HEK293T (cell line): ENCODE measurements around the gene RRP8.

ENCODE experiments used
- CTCF ChIA-PET: fragments of 350-600 bp; formaldehyde crosslinking; extraction: SDS; loops from one replicate; lab custom pipeline; 2021; ENCODE audit warnings: antibody characterized with exemption, inconsistent platforms; lab: Yijun Ruan, JAX
- POLR2A ChIA-PET: fragments of 350-600 bp; formaldehyde crosslinking; extraction: SDS; loops from one replicate; lab custom pipeline; 2020; ENCODE audit warnings: antibody characterized with exemption, inconsistent platforms; lab: Yijun Ruan, JAX
- DNase-seq: peaks from one replicate; pipeline ENCODE4 v3.0.0; 2012; ENCODE audit warnings: mixed read lengths; ENCODE audit errors: extremely low spot score
- ARNT ChIP-seq: fragments of 450-650 bp; IDR thresholded peaks from 2 replicates; pipeline ENCODE4 v1.6.1; 2017; ENCODE audit warnings: mild to moderate bottlenecking
- BHLHE40 ChIP-seq: fragments of 450-650 bp; IDR thresholded peaks from 2 replicates; pipeline ENCODE4 v1.6.1; 2016; ENCODE audit warnings: mild to moderate bottlenecking, moderate library complexity, borderline replicate concordance
- CTBP1 ChIP-seq: fragments of 450-650 bp; IDR thresholded peaks from 2 replicates; pipeline ENCODE4 v1.6.1; 2016; ENCODE audit warnings: borderline replicate concordance
- ELF4 ChIP-seq: fragments of 450-650 bp; IDR thresholded peaks from 2 replicates; pipeline ENCODE4 v1.6.1; 2017; ENCODE audit warnings: antibody characterized with exemption
- FOXA1 ChIP-seq: fragments of 450-650 bp; IDR thresholded peaks from 2 replicates; pipeline ENCODE4 v1.6.1; 2016; ENCODE audit warnings: mild to moderate bottlenecking
- FOXK2 ChIP-seq: fragments of 450-650 bp; IDR thresholded peaks from 2 replicates; pipeline ENCODE4 v1.6.1; 2016; ENCODE audit warnings: mild to moderate bottlenecking
- FOXM1 ChIP-seq: fragments of 450-650 bp; IDR thresholded peaks from 2 replicates; pipeline ENCODE4 v1.6.1; 2017; ENCODE audit warnings: mild to moderate bottlenecking, borderline replicate concordance
- HDGF ChIP-seq: fragments of 450-650 bp; IDR thresholded peaks from 2 replicates; pipeline ENCODE4 v1.6.1; 2017; ENCODE audit warnings: antibody characterized with exemption, borderline replicate concordance
- L3MBTL2 ChIP-seq: fragments of 450-650 bp; conservative IDR thresholded peaks from 2 replicates; pipeline ENCODE4 v1.6.1; 2016; ENCODE audit warnings: mild to moderate bottlenecking
- LEF1 ChIP-seq: fragments of 450-650 bp; IDR thresholded peaks from 2 replicates; pipeline ENCODE4 v1.6.1; 2017; ENCODE audit warnings: mild to moderate bottlenecking, borderline replicate concordance
- NFRKB ChIP-seq: fragments of 450-650 bp; IDR thresholded peaks from 2 replicates; pipeline ENCODE4 v1.6.1; 2016; ENCODE audit warnings: mild to moderate bottlenecking, moderate library complexity
- SP1 ChIP-seq: fragments of 450-650 bp; IDR thresholded peaks from 2 replicates; pipeline ENCODE4 v1.6.1; 2017
- SUZ12 ChIP-seq: fragments of 450-650 bp; IDR thresholded peaks from 2 replicates; pipeline ENCODE4 v1.6.1; 2016; ENCODE audit warnings: mild to moderate bottlenecking
- TARDBP ChIP-seq: fragments of 450-650 bp; IDR thresholded peaks from 2 replicates; pipeline ENCODE4 v1.6.1; 2016
- ZNF384 ChIP-seq: fragments of 450-650 bp; IDR thresholded peaks from 2 replicates; pipeline ENCODE4 v1.6.1; 2016
- TF ChIP-seq, protein P1 (sequence below): fragments of 450-650 bp; IDR thresholded peaks from 2 replicates; pipeline ENCODE4 v1.6.1; 2016

The RRP8 gene

DNA sequence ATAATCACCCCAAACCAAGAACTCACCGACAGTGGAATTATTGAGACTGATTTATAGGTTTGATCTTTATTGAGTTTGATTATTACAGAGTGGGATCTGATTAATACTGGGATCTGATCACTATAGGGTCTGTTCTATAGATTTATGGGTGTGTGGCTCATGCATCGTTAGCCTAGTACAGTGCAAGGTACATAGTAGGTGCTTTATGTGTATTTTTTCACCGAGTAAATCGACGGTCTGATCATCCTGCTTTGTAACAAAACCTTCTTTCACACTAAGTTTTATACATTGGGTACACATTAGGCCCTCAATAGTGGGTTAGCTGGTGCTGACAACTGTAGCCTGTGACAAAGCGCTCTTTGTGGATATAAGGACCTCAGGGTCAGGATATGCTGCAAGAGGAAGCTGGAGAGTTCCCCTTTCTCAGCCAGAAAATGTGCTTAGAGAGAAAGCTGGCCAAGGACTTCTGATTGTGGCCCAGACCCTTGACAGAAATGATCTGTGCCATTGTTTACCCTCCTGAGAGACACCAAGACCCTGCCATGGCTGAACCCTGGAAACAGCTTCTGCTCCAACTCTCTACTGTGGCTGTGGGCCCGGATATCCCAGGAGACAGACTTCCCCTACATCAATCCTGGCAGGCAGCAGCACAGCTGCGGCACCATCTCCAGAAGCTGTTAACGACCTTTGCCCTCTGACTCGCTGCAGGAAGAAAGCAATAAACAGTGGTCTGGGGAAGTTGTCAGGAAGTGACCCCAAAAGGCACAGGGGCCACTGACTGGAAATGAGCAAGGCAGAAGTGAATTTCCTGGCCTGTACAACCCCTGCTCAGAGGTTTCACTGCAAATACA is 31.9 kb upstream of the RRP8 start:
- CTCF ChIA-PET: no interaction called here
- DNase-seq: no peak
- TF ChIP-seq ELF4: no peak
- TF ChIP-seq ARNT: no peak
- TF ChIP-seq TARDBP: no peak
- no peak for TF ChIP-seq FOXA1
- no peak for TF ChIP-seq FOXK2
- TF ChIP-seq LEF1: no peak
- no peak for TF ChIP-seq SP1
- POLR2A ChIA-PET: interaction anchor here (0.6 to 1.4 kb wide), 2 partner anchors 11 to 48 kb away, joined by 3 to 6 read pairs; partner anchors contain the start of gene MRPL17

DNA sequence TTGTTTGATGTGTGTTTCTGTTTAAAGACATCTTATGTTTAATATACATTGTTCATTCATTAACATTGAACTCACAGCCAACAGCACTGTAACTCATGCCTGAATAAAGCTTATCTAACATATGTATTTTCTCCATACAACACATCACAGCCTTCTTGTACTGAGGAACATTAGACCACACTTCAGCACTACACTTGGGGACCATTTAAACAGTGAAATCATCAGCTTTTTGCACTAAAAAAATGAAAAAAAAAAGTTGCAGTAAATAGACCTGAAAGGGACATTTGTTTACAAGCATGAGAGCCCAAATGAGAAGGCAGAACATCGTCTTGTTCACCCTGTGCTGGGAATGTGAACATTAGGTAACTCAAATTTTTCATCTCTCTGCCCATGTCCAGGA is 31.1 kb upstream of the RRP8 start:
- POLR2A ChIA-PET: interaction anchor here (1.4 kb wide), 1 partner anchor 49 kb away, joined by 6 read pairs; the partner anchor contains the start of gene MRPL17
- no peak for DNase-seq
- CTCF ChIA-PET: no interaction called here
- TF ChIP-seq SP1 (no peak), ARNT (no peak), LEF1 (no peak), NFRKB (no peak), HDGF (no peak), ELF4 (no peak), CTBP1 (no peak), FOXK2 (no peak), TARDBP (no peak), BHLHE40 (no peak), ZNF384 (no peak), FOXA1 (no peak), L3MBTL2 (no peak)
- TF ChIP-seq, protein P1, sequence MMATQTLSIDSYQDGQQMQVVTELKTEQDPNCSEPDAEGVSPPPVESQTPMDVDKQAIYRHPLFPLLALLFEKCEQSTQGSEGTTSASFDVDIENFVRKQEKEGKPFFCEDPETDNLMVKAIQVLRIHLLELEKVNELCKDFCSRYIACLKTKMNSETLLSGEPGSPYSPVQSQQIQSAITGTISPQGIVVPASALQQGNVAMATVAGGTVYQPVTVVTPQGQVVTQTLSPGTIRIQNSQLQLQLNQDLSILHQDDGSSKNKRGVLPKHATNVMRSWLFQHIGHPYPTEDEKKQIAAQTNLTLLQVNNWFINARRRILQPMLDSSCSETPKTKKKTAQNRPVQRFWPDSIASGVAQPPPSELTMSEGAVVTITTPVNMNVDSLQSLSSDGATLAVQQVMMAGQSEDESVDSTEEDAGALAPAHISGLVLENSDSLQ: no peak

DNA sequence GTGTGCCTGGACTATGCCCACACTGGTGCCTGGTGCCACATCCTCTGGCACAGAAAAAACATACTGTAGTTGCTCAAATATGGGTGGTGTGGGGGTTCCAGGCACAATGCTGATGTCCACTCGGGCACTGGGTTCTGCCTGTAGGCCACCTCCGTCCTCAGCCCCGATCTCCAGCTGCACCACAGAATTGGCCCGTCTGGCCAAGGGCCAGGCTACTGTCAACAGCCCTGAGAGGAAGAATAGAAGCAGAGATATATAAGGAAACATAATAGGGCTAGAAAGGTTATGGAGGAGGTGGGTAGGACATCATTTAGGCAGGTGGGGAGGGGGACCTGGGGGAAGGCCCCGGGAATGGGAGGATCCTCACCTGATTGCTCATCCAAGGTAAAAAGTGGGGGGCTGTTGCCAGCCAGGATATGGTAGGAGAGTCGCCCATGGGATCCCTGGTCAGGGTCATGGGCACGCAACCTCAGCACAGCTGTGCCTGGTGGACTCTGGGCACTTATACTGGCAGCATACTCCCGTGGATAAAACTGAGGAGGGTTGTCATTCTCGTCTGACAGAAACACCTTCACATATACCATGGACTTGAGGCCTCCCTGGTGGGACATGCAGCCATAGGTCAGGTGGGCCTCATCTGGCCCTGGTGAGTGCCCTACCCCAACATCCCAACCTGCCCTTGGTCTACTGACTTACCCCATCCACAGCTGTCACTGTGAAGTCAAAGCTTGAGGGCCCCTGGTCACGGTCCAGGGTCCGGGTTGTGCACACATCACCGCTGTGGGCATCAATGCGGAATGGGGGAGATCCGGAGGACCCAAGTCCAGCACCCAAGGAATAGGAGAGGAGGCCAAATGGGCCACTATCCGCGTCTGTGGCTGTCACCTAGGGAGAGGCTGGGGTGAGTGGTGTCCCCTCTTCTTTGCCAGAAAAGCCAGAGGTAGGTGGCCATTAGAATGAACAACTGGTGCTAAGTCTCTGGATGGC is 30.3 kb upstream of the RRP8 start:
- no peak for DNase-seq
- ChIA-PET POLR2A (no interaction called here), CTCF (no interaction called here)
- TF ChIP-seq SP1: no peak
- TF ChIP-seq FOXA1: no peak
- TF ChIP-seq BHLHE40: no peak
- TF ChIP-seq LEF1: no peak
- TF ChIP-seq, protein P1: no peak
- no peak for TF ChIP-seq FOXK2
- TF ChIP-seq ARNT: no peak
- TF ChIP-seq HDGF: no peak
- no peak for TF ChIP-seq NFRKB
- TF ChIP-seq SUZ12: no peak
- no peak for TF ChIP-seq TARDBP
- no peak for TF ChIP-seq CTBP1
- no peak for TF ChIP-seq ELF4
- no peak for TF ChIP-seq L3MBTL2
- TF ChIP-seq ZNF384: no peak
- TF ChIP-seq FOXM1: no peak

DNA sequence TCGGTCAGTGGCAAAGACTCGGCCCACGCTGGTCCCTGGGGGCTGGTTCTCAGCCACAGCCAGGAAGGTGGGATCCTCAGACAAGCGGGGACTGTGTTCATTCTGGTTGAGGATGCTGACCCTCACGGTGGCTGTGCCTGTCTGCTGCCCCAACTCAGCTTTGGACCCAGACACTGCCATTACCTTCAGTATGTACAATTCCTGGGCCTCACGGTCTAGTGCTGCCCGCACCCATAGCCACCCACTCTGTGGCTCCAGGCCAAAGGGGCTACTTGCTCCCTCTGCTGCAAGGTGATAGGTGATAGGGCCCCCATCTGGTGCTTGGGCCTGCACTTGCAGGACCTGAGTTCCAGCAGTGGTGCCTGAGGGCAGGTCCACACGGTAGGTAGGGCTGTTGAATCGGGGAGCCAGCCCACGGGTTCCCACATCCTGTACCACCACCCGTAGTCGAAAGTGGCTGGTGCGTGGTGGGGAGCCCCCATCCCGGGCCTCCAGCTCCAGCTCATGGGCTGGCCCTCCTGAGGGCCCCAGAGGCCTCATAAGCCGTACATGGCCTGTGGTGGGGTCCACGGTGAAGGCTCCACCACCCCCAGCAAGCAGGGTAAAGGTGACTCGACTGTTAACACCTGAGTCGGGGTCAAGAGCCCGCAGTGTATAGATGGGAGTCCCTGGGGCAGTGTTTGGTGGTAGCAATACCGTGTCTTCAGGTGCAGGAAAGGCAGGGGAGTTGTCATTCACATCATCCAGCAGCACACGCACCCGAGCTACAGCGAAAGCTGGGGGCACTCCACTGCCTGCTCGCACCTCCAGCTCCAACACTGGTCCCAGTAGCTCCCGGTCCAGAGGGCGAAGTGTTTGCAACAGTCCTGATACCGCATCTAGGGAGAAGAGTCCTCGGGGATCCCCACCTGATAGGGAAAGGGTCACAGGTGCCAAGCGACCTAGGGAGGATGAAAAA is 29.0 kb upstream of the RRP8 start:
- DNase-seq: no peak
- ChIA-PET CTCF (no interaction called here), POLR2A (interaction anchor here (1.0 to 2.0 kb wide), 2 partner anchors 13 to 51 kb away, joined by 3 to 6 read pairs; partner anchors contain the start of genes MRPL17 and TPP1)
- TF ChIP-seq HDGF (no peak), NFRKB (no peak), FOXM1 (no peak), SP1 (no peak)

DNA sequence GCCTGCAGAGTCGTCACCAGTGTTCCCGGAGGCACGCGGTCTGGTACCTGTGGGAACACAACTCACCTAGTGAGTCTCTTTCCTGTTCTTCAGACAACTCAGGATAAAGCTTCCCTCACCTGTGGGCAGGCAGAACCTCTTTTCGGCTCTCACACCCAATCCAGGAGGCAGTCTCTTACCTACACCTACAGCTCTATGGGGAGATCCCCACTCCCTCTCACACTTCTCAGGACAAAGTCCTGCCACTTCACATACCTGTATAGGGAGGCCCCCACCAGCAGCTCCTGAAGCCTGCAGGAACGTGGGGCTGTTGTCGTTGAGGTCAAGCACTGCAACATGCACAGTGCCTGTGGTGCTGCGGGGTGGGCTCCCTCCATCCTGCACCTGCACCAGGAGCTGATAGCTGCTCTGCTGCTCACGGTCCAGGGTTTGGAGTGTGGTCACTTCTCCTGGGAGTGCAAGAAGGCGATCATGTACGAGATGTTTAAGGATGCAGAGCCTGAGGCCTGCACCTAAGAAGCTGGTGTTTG is 28.0 kb upstream of the RRP8 start:
- ChIA-PET POLR2A (interaction anchor here (1.0 to 2.0 kb wide), 3 partner anchors 12 to 52 kb away, joined by 3 to 6 read pairs (median 6); partner anchors contain the start of genes MRPL17, TAF10 and TPP1), CTCF (interaction anchor here (0.7 kb wide), 1 partner anchor 348 kb away, joined by 3 read pairs; no protein-coding TSS in a partner anchor)
- DNase-seq: no peak
- TF ChIP-seq L3MBTL2: no peak
- TF ChIP-seq HDGF: no peak
- TF ChIP-seq FOXA1: no peak
- TF ChIP-seq, protein P1: no peak
- TF ChIP-seq SP1: no peak
- no peak for TF ChIP-seq NFRKB
